CD4-positive, CD25-positive, alpha-beta regulatory T cell (primary cell): ENCODE results near the gene CNOT10. TPM values are rescaled to one million over a fixed set of nuclear protein-coding genes. Genes with fewer than 3 reads are reported as not detected.
"Not testable (repeated sequence)": the region's sequence is repeated elsewhere in the genome, so short reads cannot be mapped to it uniquely, and the experiment has no call there.

ENCODE experiments used
- ATAC-seq, 2 donors: fragments of 150-1000 bp; cut with Tn5 transposase; one replicate each; pipeline ENCODE4 v1.10.0; 2021; ENCODE audit warnings: low read depth in 2 of 2, moderate number of reproducible peaks in 2 of 2, moderate library complexity in 1 of 2
- DNase-seq, 3 donors: peaks; one replicate each; pipeline versions ENCODE4 v3.0.0 to v3.0.0-alpha.2; 2012 to 2022; ENCODE audit warnings: mixed read lengths in 1 of 3
- H3K27ac ChIP-seq: one replicate; pipeline ENCODE4 v1.7.0; 2013; ENCODE audit warnings: mild to moderate bottlenecking, low read length; ENCODE audit not compliant: insufficient read depth, poor library complexity, severe bottlenecking
- H3K27me3 ChIP-seq: one replicate; pipeline ENCODE4 v1.7.0; 2013; ENCODE audit warnings: low read length; ENCODE audit not compliant: control insufficient read depth, insufficient read depth
- H3K36me3 ChIP-seq: one replicate; pipeline ENCODE4 v1.7.0; 2013; ENCODE audit warnings: mild to moderate bottlenecking, low read length, moderate library complexity; ENCODE audit not compliant: control insufficient read depth, insufficient read depth
- H3K4me1 ChIP-seq: 2 replicates; pipeline ENCODE4 v1.7.0; 2013; ENCODE audit warnings: mild to moderate bottlenecking, low read length; ENCODE audit not compliant: insufficient read depth, control insufficient read depth, poor library complexity, severe bottlenecking
- H3K4me3 ChIP-seq: one replicate; pipeline ENCODE4 v1.7.0; 2013; ENCODE audit warnings: low read depth, mild to moderate bottlenecking, low read length, moderate library complexity
- H3K9me3 ChIP-seq, 2 experiments: 1 replicate in 1 of 2; 2 replicates in 1 of 2; pipeline ENCODE4 v1.7.0; 2013; ENCODE audit warnings: low read length in 2 of 2, mild to moderate bottlenecking in 1 of 2, moderate library complexity in 1 of 2; ENCODE audit not compliant: control insufficient read depth in 2 of 2
- H3K27ac Mint-ChIP-seq, 3 donors: one replicate each; pipeline ENCODE4 v1.8.0; 2020 to 2022; ENCODE audit warnings: mild to moderate bottlenecking in 3 of 3, mixed read lengths in 3 of 3, moderate library complexity in 2 of 3
- H3K27me3 Mint-ChIP-seq: one replicate; pipeline ENCODE4 v1.8.0; 2022; ENCODE audit warnings: mild to moderate bottlenecking, mixed read lengths
- H3K36me3 Mint-ChIP-seq: one replicate; pipeline ENCODE4 v1.8.0; 2020; ENCODE audit warnings: mixed read lengths
- H3K4me1 Mint-ChIP-seq, 4 donors: one replicate each; pipeline ENCODE4 v1.8.0; 2020 to 2022; ENCODE audit warnings: mixed read lengths in 4 of 4, mild to moderate bottlenecking in 1 of 4
- H3K4me3 Mint-ChIP-seq, 4 donors: one replicate each; pipeline ENCODE4 v1.8.0; 2020 to 2022; ENCODE audit warnings: mild to moderate bottlenecking in 4 of 4, mixed read lengths in 4 of 4, moderate library complexity in 3 of 4
- H3K9me3 Mint-ChIP-seq, 7 donors: one replicate each; pipeline ENCODE4 v1.8.0; 2020 to 2022; ENCODE audit warnings: mixed read lengths in 7 of 7, mild to moderate bottlenecking in 3 of 7, moderate library complexity in 2 of 7
- polyA plus RNA-seq, 4 donors: library from polyadenylated mRNA; unstranded; fragments of 300-500 nt; fragmentation: Illumina TruSeq; gene quantifications; one replicate each; pipeline ENCODE4 v1.2.3, GENCODE V29; 2021
- total RNA-seq: library from RNA; stranded (reverse); gene quantifications from one replicate; pipeline ENCODE4 v1.2.3, GENCODE V29; 2022

Gene CNOT10
- total and polyA plus RNA-seq, 5 donors from 2014 or later: 29.9 to 33.9 (median 32.3) TPM

- Mint-ChIP-seq H3K9me3 (no peaks in the 10 kb centered on the region), H3K4me1 (no peaks in the 10 kb centered on the region), H3K27ac (peak overlapping the region in 1 of 3 donors; percentile 36), H3K4me3 (peak overlapping the region in 1 of 4 donors; percentile 10), H3K36me3 (peaks cover 30% of the 10 kb centered on the region), H3K27me3 (no peaks in the 10 kb centered on the region)
- Histone ChIP-seq H3K4me3 (no peak overlapping the region), H3K27ac (no peak overlapping the region), H3K27me3 (no peaks in the 10 kb centered on the region), H3K4me1 (no peaks in the 10 kb centered on the region), H3K9me3 (no peaks in the 10 kb centered on the region), H3K36me3 (peaks cover 39% of the 10 kb centered on the region)
- DNase-seq: no peak
- ATAC-seq: no peak
Measured at GRCh38 chr3:32764481-32764880, 79.5 kb downstream of the CNOT10 start.

GRCh38 chr3:32778389-32778788 is 93.4 kb downstream of the CNOT10 start:
- no peak for ATAC-seq
- H3K9me3 Mint-ChIP-seq: no peaks in the 10 kb centered on the region
- Histone ChIP-seq H3K4me1 (peaks cover 14% of the 10 kb centered on the region), H3K9me3 (no peaks in the 10 kb centered on the region), H3K27me3 (no peaks in the 10 kb centered on the region), H3K36me3 (peaks cover 8% of the 10 kb centered on the region), H3K4me3 (no peak overlapping the region), H3K27ac (no peak overlapping the region)
- peaks cover 17% of the 10 kb centered on the region for H3K36me3 Mint-ChIP-seq
- H3K27ac Mint-ChIP-seq: no peak overlapping the region
- H3K4me1 Mint-ChIP-seq: peaks cover 5 to 9% (median 5%) of the 10 kb centered on the region in 4 donors
- H3K4me3 Mint-ChIP-seq: no peak overlapping the region
- no peaks in the 10 kb centered on the region for H3K27me3 Mint-ChIP-seq
- DNase-seq: no peak

GRCh38 chr3:32780071-32780734 is 95.2 kb downstream of the CNOT10 start:
- H3K9me3 ChIP-seq: no peaks in the 10 kb centered on the region
- H3K27me3 Mint-ChIP-seq: no peaks in the 10 kb centered on the region
- H3K36me3 ChIP-seq: no peaks in the 10 kb centered on the region
- H3K9me3 Mint-ChIP-seq: no peaks in the 10 kb centered on the region
- DNase-seq (no peak), ATAC-seq (no peak)
- H3K27ac ChIP-seq: no peak overlapping the region
- H3K36me3 Mint-ChIP-seq: peaks cover 7% of the 10 kb centered on the region
- H3K27me3 ChIP-seq: no peaks in the 10 kb centered on the region
- peaks cover 5 to 9% (median 5%) of the 10 kb centered on the region in 4 donors for H3K4me1 Mint-ChIP-seq
- H3K27ac Mint-ChIP-seq: no peak overlapping the region
- H3K4me1 ChIP-seq: peaks cover 14% of the 10 kb centered on the region
- peak overlapping the region in 2 of 4 donors; percentile 87 to 91 for H3K4me3 Mint-ChIP-seq
- H3K4me3 ChIP-seq: no peak overlapping the region

- peak overlapping the region; percentile 84 to 91 (median 87) for H3K4me3 Mint-ChIP-seq
- Histone ChIP-seq H3K9me3 (no peaks in the 10 kb centered on the region), H3K4me3 (peak overlapping the region; percentile 73), H3K36me3 (no peaks in the 10 kb centered on the region), H3K27me3 (no peaks in the 10 kb centered on the region), H3K27ac (no peak overlapping the region), H3K4me1 (peaks cover 14% of the 10 kb centered on the region)
- H3K27ac Mint-ChIP-seq: peak overlapping the region in 1 of 3 donors; percentile 68
- ATAC-seq: no peak
- DNase-seq: peak in 1 of 3 donors; percentile 14
- peaks cover 5 to 9% (median 5%) of the 10 kb centered on the region in 4 donors for H3K4me1 Mint-ChIP-seq
- H3K36me3 Mint-ChIP-seq: peaks cover 7% of the 10 kb centered on the region
- H3K27me3 Mint-ChIP-seq: no peaks in the 10 kb centered on the region
- no peaks in the 10 kb centered on the region for H3K9me3 Mint-ChIP-seq
Measured at GRCh38 chr3:32780735-32781210, 95.8 kb downstream of the CNOT10 start.

- H3K4me3 ChIP-seq: peak overlapping the region; percentile 73
- peak overlapping the region in 1 of 3 donors; percentile 68 for H3K27ac Mint-ChIP-seq
Measured at GRCh38 chr3:32781211-32781968, 96.4 kb downstream of the CNOT10 start.

GRCh38 chr3:32781969-32782270 is 96.9 kb downstream of the CNOT10 start:
- DNase-seq, H3K36me3 ChIP-seq, H3K27ac Mint-ChIP-seq, H3K27me3 Mint-ChIP-seq, H3K9me3 ChIP-seq, H3K4me3 ChIP-seq, H3K27ac ChIP-seq, ATAC-seq, H3K9me3 Mint-ChIP-seq, H3K36me3 Mint-ChIP-seq, H3K4me1 Mint-ChIP-seq, H3K27me3 ChIP-seq: not testable (repeated sequence)
- peak overlapping the region; percentile 33 to 71 (median 53) for H3K4me3 Mint-ChIP-seq
- H3K4me1 ChIP-seq: peaks cover 14% of the 10 kb centered on the region

More at GRCh38 chr3:32781211-32781968, 96.4 kb downstream of the CNOT10 start:
- Histone ChIP-seq H3K27me3 (no peaks in the 10 kb centered on the region), H3K9me3 (no peaks in the 10 kb centered on the region), H3K4me1 (peaks cover 14% of the 10 kb centered on the region), H3K36me3 (no peaks in the 10 kb centered on the region), H3K27ac (no peak overlapping the region)
- Mint-ChIP-seq H3K36me3 (peaks cover 4% of the 10 kb centered on the region), H3K9me3 (no peaks in the 10 kb centered on the region), H3K4me3 (peak overlapping the region; percentile 84 to 91 (median 87)), H3K4me1 (peaks cover 5 to 9% (median 5%) of the 10 kb centered on the region in 4 donors), H3K27me3 (no peaks in the 10 kb centered on the region)
- DNase-seq: peak; percentile 28 to 77 (median 54)
- ATAC-seq: peak; percentile 83 to 85

GRCh38 chr3:32782407-32782806 is 97.4 kb downstream of the CNOT10 start:
- DNase-seq (no peak), ATAC-seq (no peak)
- H3K9me3 Mint-ChIP-seq: no peaks in the 10 kb centered on the region
- H3K27ac ChIP-seq: no peak overlapping the region
- H3K27me3 Mint-ChIP-seq: no peaks in the 10 kb centered on the region
- no peaks in the 10 kb centered on the region for H3K36me3 Mint-ChIP-seq
- H3K27ac Mint-ChIP-seq: peak overlapping the region in 1 of 3 donors; percentile 65
- no peaks in the 10 kb centered on the region for H3K36me3 ChIP-seq
- H3K9me3 ChIP-seq: no peaks in the 10 kb centered on the region
- peaks cover 14% of the 10 kb centered on the region for H3K4me1 ChIP-seq
- H3K27me3 ChIP-seq: no peaks in the 10 kb centered on the region
- peaks cover 5 to 9% (median 5%) of the 10 kb centered on the region in 4 donors for H3K4me1 Mint-ChIP-seq
- no peak overlapping the region for H3K4me3 ChIP-seq
- peak overlapping the region; percentile 33 to 71 (median 53) for H3K4me3 Mint-ChIP-seq
